ENCODE data around the gene PROSER2.

Gene PROSER2

GRCh38 chr10:11787846-11788245 lies 35.3 kb upstream of the PROSER2 start:
- no peak overlapping the region for H3K4ac ChIP-seq (ENCODE audit: low read depth, low read length)
- H2BK12ac ChIP-seq (ENCODE audit: low read length): no peak overlapping the region
- no peaks in the 10 kb centered on the region for H3K79me2 ChIP-seq (ENCODE audit: control insufficient read depth, insufficient read depth, low read length, poor library complexity)
- H3K27ac ChIP-seq (ENCODE audit: low read depth, low read length): no peak overlapping the region
- H3K9ac ChIP-seq (ENCODE audit: low read length): no peak overlapping the region
- H4K91ac ChIP-seq (ENCODE audit: low read depth, low read length): no peak overlapping the region
- no peaks in the 10 kb centered on the region for H3K9me3 ChIP-seq (ENCODE audit: insufficient read depth, low read depth, low read length)
- no peaks in the 10 kb centered on the region for H3K4me1 ChIP-seq (ENCODE audit: control insufficient read depth in 1 of 2, insufficient read depth in 2 of 2, low read length in 2 of 2)
- no peak overlapping the region for H2BK120ac ChIP-seq (ENCODE audit: insufficient read depth, low read length, poor library complexity)
- no peaks in the 10 kb centered on the region for H3K27me3 ChIP-seq (ENCODE audit: insufficient read depth, low read length)
- H3K36me3 ChIP-seq (ENCODE audit: control insufficient read depth in 1 of 2, insufficient read depth in 2 of 2, low read length in 2 of 2): no peaks in the 10 kb centered on the region
- no CpG with 5 or more reads among the region's 10 CpGs for WGBS (ENCODE audit: extremely low coverage, insufficient coverage, insufficient read length)
- no peak overlapping the region for H4K8ac ChIP-seq (ENCODE audit: low read depth, low read length)
- no peaks in the 10 kb centered on the region for H3K79me1 ChIP-seq (ENCODE audit: low read length)
- H3K4me3 ChIP-seq (ENCODE audit: low read depth, low read length): no peak overlapping the region
- H3K4me2 ChIP-seq (ENCODE audit: low read length): no peak overlapping the region
- H3K14ac ChIP-seq (ENCODE audit: low read length): no peak overlapping the region
- H3K23ac ChIP-seq (ENCODE audit: low read length): no peak overlapping the region
- H3K18ac ChIP-seq (ENCODE audit: low read length): no peak overlapping the region
- no peak overlapping the region for H2AFZ ChIP-seq (ENCODE audit: insufficient read depth, low read length, poor library complexity)
- H4K12ac ChIP-seq (ENCODE audit: low read depth, low read length): no peak overlapping the region
- H2BK5ac ChIP-seq (ENCODE audit: low read depth, low read length, poor library complexity): no peak overlapping the region
- DNase-seq: no peak
- no peak overlapping the region for H2AK5ac ChIP-seq (ENCODE audit: low read length)

GRCh38 chr10:11789306-11789705 lies 33.9 kb upstream of the PROSER2 start:
- Histone ChIP-seq H3K18ac (ENCODE audit: low read length) (no peak overlapping the region), H3K9me3 (ENCODE audit: insufficient read depth, low read depth, low read length) (no peaks in the 10 kb centered on the region), H4K12ac (ENCODE audit: low read depth, low read length) (no peak overlapping the region), H2AK5ac (ENCODE audit: low read length) (no peak overlapping the region), H3K4me1 (ENCODE audit: control insufficient read depth in 1 of 2, insufficient read depth in 2 of 2, low read length in 2 of 2) (peaks cover 3 to 6% of the 10 kb centered on the region in 2 experiments), H3K23ac (ENCODE audit: low read length) (no peak overlapping the region), H3K14ac (ENCODE audit: low read length) (no peak overlapping the region), H2BK5ac (ENCODE audit: low read depth, low read length, poor library complexity) (no peak overlapping the region), H3K36me3 (ENCODE audit: control insufficient read depth in 1 of 2, insufficient read depth in 2 of 2, low read length in 2 of 2) (no peaks in the 10 kb centered on the region), H3K4me2 (ENCODE audit: low read length) (no peak overlapping the region), H4K91ac (ENCODE audit: low read depth, low read length) (no peak overlapping the region), H3K27me3 (ENCODE audit: insufficient read depth, low read length) (no peaks in the 10 kb centered on the region), H2BK12ac (ENCODE audit: low read length) (no peak overlapping the region), H2BK120ac (ENCODE audit: insufficient read depth, low read length, poor library complexity) (no peak overlapping the region), H3K79me1 (ENCODE audit: low read length) (no peaks in the 10 kb centered on the region), H3K4me3 (ENCODE audit: low read depth, low read length) (no peak overlapping the region), H4K8ac (ENCODE audit: low read depth, low read length) (no peak overlapping the region), H3K79me2 (ENCODE audit: control insufficient read depth, insufficient read depth, low read length, poor library complexity) (no peaks in the 10 kb centered on the region), H3K9ac (ENCODE audit: low read length) (no peak overlapping the region), H3K27ac (ENCODE audit: low read depth, low read length) (no peak overlapping the region), H2AFZ (ENCODE audit: insufficient read depth, low read length, poor library complexity) (no peak overlapping the region), H3K4ac (ENCODE audit: low read depth, low read length) (no peak overlapping the region)
- WGBS (ENCODE audit: extremely low coverage, insufficient coverage, insufficient read length): no CpG with 5 or more reads among the region's 2 CpGs
- no peak for DNase-seq

- H4K8ac ChIP-seq (ENCODE audit: low read depth, low read length): no peak overlapping the region
- H3K14ac ChIP-seq (ENCODE audit: low read length): no peak overlapping the region
- H2BK12ac ChIP-seq (ENCODE audit: low read length): no peak overlapping the region
- H4K91ac ChIP-seq (ENCODE audit: low read depth, low read length): no peak overlapping the region
- H3K9me3 ChIP-seq (ENCODE audit: insufficient read depth, low read depth, low read length): no peaks in the 10 kb centered on the region
- no peak overlapping the region for H3K27ac ChIP-seq (ENCODE audit: low read depth, low read length)
- no peak overlapping the region for H3K4me2 ChIP-seq (ENCODE audit: low read length)
- no CpG with 5 or more reads among the region's 8 CpGs for WGBS (ENCODE audit: extremely low coverage, insufficient coverage, insufficient read length)
- H3K4me1 ChIP-seq (ENCODE audit: control insufficient read depth in 1 of 2, insufficient read depth in 2 of 2, low read length in 2 of 2): peaks cover 3 to 6% of the 10 kb centered on the region in 2 experiments
- H3K4ac ChIP-seq (ENCODE audit: low read depth, low read length): no peak overlapping the region
- H2AK5ac ChIP-seq (ENCODE audit: low read length): no peak overlapping the region
- no peak overlapping the region for H3K9ac ChIP-seq (ENCODE audit: low read length)
- H3K23ac ChIP-seq (ENCODE audit: low read length): no peak overlapping the region
- no peak overlapping the region for H3K18ac ChIP-seq (ENCODE audit: low read length)
- no peak overlapping the region for H4K12ac ChIP-seq (ENCODE audit: low read depth, low read length)
- no peak for DNase-seq
- no peak overlapping the region for H2BK5ac ChIP-seq (ENCODE audit: low read depth, low read length, poor library complexity)
- H2AFZ ChIP-seq (ENCODE audit: insufficient read depth, low read length, poor library complexity): no peak overlapping the region
- no peaks in the 10 kb centered on the region for H3K79me1 ChIP-seq (ENCODE audit: low read length)
- H3K4me3 ChIP-seq (ENCODE audit: low read depth, low read length): no peak overlapping the region
- H3K79me2 ChIP-seq (ENCODE audit: control insufficient read depth, insufficient read depth, low read length, poor library complexity): no peaks in the 10 kb centered on the region
- H3K27me3 ChIP-seq (ENCODE audit: insufficient read depth, low read length): no peaks in the 10 kb centered on the region
- H2BK120ac ChIP-seq (ENCODE audit: insufficient read depth, low read length, poor library complexity): no peak overlapping the region
- no peaks in the 10 kb centered on the region for H3K36me3 ChIP-seq (ENCODE audit: control insufficient read depth in 1 of 2, insufficient read depth in 2 of 2, low read length in 2 of 2)
These were observed 33.2 kb upstream of the PROSER2 start for GRCh38 chr10:11789956-11790355.

GRCh38 chr10:11793762-11794479 lies 29.2 kb upstream of the PROSER2 start:
- Histone ChIP-seq H4K8ac (ENCODE audit: low read depth, low read length) (no peak overlapping the region), H3K4me3 (ENCODE audit: low read depth, low read length) (no peak overlapping the region), H3K79me2 (ENCODE audit: control insufficient read depth, insufficient read depth, low read length, poor library complexity) (no peaks in the 10 kb centered on the region), H3K9me3 (ENCODE audit: insufficient read depth, low read depth, low read length) (peaks cover 4% of the 10 kb centered on the region), H3K23ac (ENCODE audit: low read length) (no peak overlapping the region), H3K18ac (ENCODE audit: low read length) (no peak overlapping the region), H3K79me1 (ENCODE audit: low read length) (no peaks in the 10 kb centered on the region), H3K4ac (ENCODE audit: low read depth, low read length) (no peak overlapping the region), H3K27me3 (ENCODE audit: insufficient read depth, low read length) (no peaks in the 10 kb centered on the region), H4K91ac (ENCODE audit: low read depth, low read length) (no peak overlapping the region), H3K36me3 (ENCODE audit: control insufficient read depth in 1 of 2, insufficient read depth in 2 of 2, low read length in 2 of 2) (no peaks in the 10 kb centered on the region), H3K14ac (ENCODE audit: low read length) (no peak overlapping the region), H3K27ac (ENCODE audit: low read depth, low read length) (no peak overlapping the region), H3K9ac (ENCODE audit: low read length) (no peak overlapping the region), H2BK5ac (ENCODE audit: low read depth, low read length, poor library complexity) (no peak overlapping the region), H2BK12ac (ENCODE audit: low read length) (no peak overlapping the region), H2AFZ (ENCODE audit: insufficient read depth, low read length, poor library complexity) (no peak overlapping the region), H4K12ac (ENCODE audit: low read depth, low read length) (no peak overlapping the region), H2BK120ac (ENCODE audit: insufficient read depth, low read length, poor library complexity) (no peak overlapping the region), H2AK5ac (ENCODE audit: low read length) (no peak overlapping the region), H3K4me1 (ENCODE audit: control insufficient read depth in 1 of 2, insufficient read depth in 2 of 2, low read length in 2 of 2) (peaks cover 3 to 6% of the 10 kb centered on the region in 2 experiments), H3K4me2 (ENCODE audit: low read length) (no peak overlapping the region)
- no CpG with 5 or more reads among the region's 12 CpGs for WGBS (ENCODE audit: extremely low coverage, insufficient coverage, insufficient read length)
- DNase-seq: peak; percentile 68 to 81

Measured in trophoblast cell (in vitro differentiated cells and primary cell).